HepG2 (cell line): ENCODE results near the gene LENG1. TPM values are rescaled to one million over a fixed set of nuclear protein-coding genes. Genes with fewer than 3 reads are reported as not detected.

Experiments used
- AHR ChIP-seq: IDR thresholded peaks from 2 replicates; pipeline ENCODE4 v1.6.1; 2018; ENCODE audit warnings: missing genetic modification reagents, missing compliant biosample characterization
- BATF2 ChIP-seq: sonication (generic); formaldehyde crosslinking; IDR thresholded peaks from 2 replicates; pipeline ENCODE4 v1.8.0; 2022; ENCODE audit warnings: mild to moderate bottlenecking, missing genetic modification reagents, moderate library complexity
- CEBPG ChIP-seq: IDR thresholded peaks from 2 replicates; pipeline ENCODE4 v1.6.1; 2016
- ELF3 ChIP-seq: IDR thresholded peaks from 2 replicates; pipeline ENCODE4 v1.6.1; 2016; ENCODE audit warnings: missing genetic modification reagents, missing compliant biosample characterization
- GABPB1 ChIP-seq: IDR thresholded peaks from 2 replicates; pipeline ENCODE4 v1.6.1; 2016; ENCODE audit warnings: mild to moderate bottlenecking, missing genetic modification reagents, moderate library complexity, missing compliant biosample characterization
- ISL2 ChIP-seq: sonication (generic); formaldehyde crosslinking; IDR thresholded peaks from 2 replicates; pipeline ENCODE4 v1.5.0; 2020; ENCODE audit warnings: missing genetic modification reagents
- JARID2 ChIP-seq: sonication (generic); formaldehyde crosslinking; IDR thresholded peaks from 2 replicates; pipeline ENCODE4 v1.8.1; 2023; ENCODE audit warnings: missing genetic modification reagents, inconsistent platforms; ENCODE audit not compliant: insufficient replicate concordance
- KDM5A ChIP-seq: fragments of 200-600 bp; sonication (generic); IDR thresholded peaks from 2 replicates; pipeline ENCODE4 v1.7.0; 2018; ENCODE audit warnings: antibody characterized with exemption, mild to moderate bottlenecking, low read length, borderline replicate concordance
- NBN ChIP-seq: fragments of 450-650 bp; conservative IDR thresholded peaks from 2 replicates; pipeline ENCODE4 v1.6.1; 2017
- PBX2 ChIP-seq: IDR thresholded peaks from 2 replicates; pipeline ENCODE4 v1.6.1; 2016; ENCODE audit warnings: control low read depth
- PHB2 ChIP-seq: fragments of 450-650 bp; IDR thresholded peaks from 2 replicates; pipeline ENCODE4 v1.6.1; 2018; ENCODE audit not compliant: partially characterized antibody
- SP5 ChIP-seq: IDR thresholded peaks from 2 replicates; pipeline ENCODE4 v1.6.1; 2016; ENCODE audit warnings: low read depth, borderline replicate concordance
- XBP1 ChIP-seq: sonication (generic); formaldehyde crosslinking; IDR thresholded peaks from 2 replicates; pipeline ENCODE4 v1.5.0; 2020; ENCODE audit warnings: missing genetic modification reagents
- ZKSCAN1 ChIP-seq: fragments of 150-350 bp; IDR thresholded peaks from 2 replicates; pipeline ENCODE4 v1.6.1; 2014; ENCODE audit warnings: low read length
- ZNF280D ChIP-seq: sonication (generic); formaldehyde crosslinking; IDR thresholded peaks from 2 replicates; pipeline ENCODE4 v1.5.1; 2020; ENCODE audit warnings: mild to moderate bottlenecking, missing genetic modification reagents
- ZNF335 ChIP-seq: sonication (generic); formaldehyde crosslinking; IDR thresholded peaks from 2 replicates; pipeline ENCODE4 v1.4.0; 2020; ENCODE audit warnings: missing genetic modification reagents
- ZNF367 ChIP-seq: sonication (generic); formaldehyde crosslinking; IDR thresholded peaks from 2 replicates; pipeline ENCODE4 v1.4.0; 2020; ENCODE audit warnings: missing genetic modification reagents, borderline replicate concordance
- ZNF382 ChIP-seq: sonication (generic); formaldehyde crosslinking; IDR thresholded peaks from 2 replicates; pipeline ENCODE4 v1.5.0; 2020; ENCODE audit warnings: missing genetic modification reagents, mild to moderate bottlenecking, borderline replicate concordance
- ZNF570 ChIP-seq: sonication (generic); formaldehyde crosslinking; IDR thresholded peaks from 2 replicates; pipeline ENCODE4 v1.4.0; 2020; ENCODE audit warnings: mild to moderate bottlenecking, missing genetic modification reagents, borderline replicate concordance
- ZNF691 ChIP-seq: sonication (generic); formaldehyde crosslinking; IDR thresholded peaks from 2 replicates; pipeline ENCODE4 v1.4.0; 2020; ENCODE audit warnings: missing genetic modification reagents, low read depth, mild to moderate bottlenecking, borderline replicate concordance
- polyA plus RNA-seq, 8 experiments: library from polyadenylated mRNA; depleted of rRNA in 3 of 8; stranded (reverse) in 7 of 8; unstranded in 1 of 8; fragments of >200 nt; fragmentation: Illumina TruSeq in 4 of 8; extraction: Trizol in 4 of 8; gene quantifications; 2 replicates each; pipeline versions ENCODE4 v1.2.1 to v1.2.3, GENCODE V29; 2011 to 2016; ENCODE audit warnings: low read depth in 4 of 8, missing spikeins in 1 of 8, mixed read lengths in 1 of 8; ENCODE audit not compliant: insufficient read depth in 1 of 8
- total RNA-seq, 5 experiments: library from RNA; depleted of rRNA; stranded (reverse); fragments of >200 nt; fragmentation: Illumina TruSeq; extraction: Trizol; gene quantifications; 2 replicates each; pipeline ENCODE4 v1.2.3, GENCODE V29; 2016; ENCODE audit warnings: low read depth in 1 of 5
- TF ChIP-seq, protein P1 (sequence below): IDR thresholded peaks from 2 replicates; pipeline ENCODE4 v1.6.1; 2016; ENCODE audit warnings: low read depth, borderline replicate concordance
- TF ChIP-seq, protein P2 (sequence below): sonication (generic); formaldehyde crosslinking; IDR thresholded peaks from 2 replicates; pipeline ENCODE4 v1.8.0; 2022; ENCODE audit warnings: missing genetic modification reagents, mild to moderate bottlenecking, moderate library complexity, borderline replicate concordance

The LENG1 gene
- total and polyA plus RNA-seq, 2 of the 13 experiments (the other 11 are each of a cell fraction or from before 2014, with no cell fraction given): 1.8 to 3.8 TPM

GRCh38 chr19:54207983-54208783, 48.7 kb upstream of the LENG1 start (continued):
- no peak for TF ChIP-seq PBX2 (CRISPR knock-in tag)
- TF ChIP-seq XBP1 (CRISPR knock-in tag): no peak
- TF ChIP-seq ELF3 (CRISPR knock-in tag): no peak
- TF ChIP-seq, protein P1, sequence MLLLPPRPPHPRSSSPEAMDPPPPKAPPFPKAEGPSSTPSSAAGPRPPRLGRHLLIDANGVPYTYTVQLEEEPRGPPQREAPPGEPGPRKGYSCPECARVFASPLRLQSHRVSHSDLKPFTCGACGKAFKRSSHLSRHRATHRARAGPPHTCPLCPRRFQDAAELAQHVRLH (CRISPR knock-in tag): peak; percentile 27; the same call in 1 of the 2 replicates
- peak; percentile 34; the same call in 1 of the 2 replicates for TF ChIP-seq GABPB1 (CRISPR knock-in tag)
- no peak for TF ChIP-seq AHR (CRISPR knock-in tag)
- TF ChIP-seq CEBPG (CRISPR knock-in tag): peak; percentile 88
- no peak for TF ChIP-seq ZNF691 (CRISPR knock-in tag)
- 0 out of 2 replicates have a peak, but pooled peaks have one; percentile 46 for TF ChIP-seq ZNF335 (CRISPR knock-in tag)
- TF ChIP-seq JARID2 (CRISPR knock-in tag): no peak
- TF ChIP-seq KDM5A: no peak
- no peak for TF ChIP-seq ZNF570
- no peak for TF ChIP-seq ISL2
- TF ChIP-seq, protein P2, sequence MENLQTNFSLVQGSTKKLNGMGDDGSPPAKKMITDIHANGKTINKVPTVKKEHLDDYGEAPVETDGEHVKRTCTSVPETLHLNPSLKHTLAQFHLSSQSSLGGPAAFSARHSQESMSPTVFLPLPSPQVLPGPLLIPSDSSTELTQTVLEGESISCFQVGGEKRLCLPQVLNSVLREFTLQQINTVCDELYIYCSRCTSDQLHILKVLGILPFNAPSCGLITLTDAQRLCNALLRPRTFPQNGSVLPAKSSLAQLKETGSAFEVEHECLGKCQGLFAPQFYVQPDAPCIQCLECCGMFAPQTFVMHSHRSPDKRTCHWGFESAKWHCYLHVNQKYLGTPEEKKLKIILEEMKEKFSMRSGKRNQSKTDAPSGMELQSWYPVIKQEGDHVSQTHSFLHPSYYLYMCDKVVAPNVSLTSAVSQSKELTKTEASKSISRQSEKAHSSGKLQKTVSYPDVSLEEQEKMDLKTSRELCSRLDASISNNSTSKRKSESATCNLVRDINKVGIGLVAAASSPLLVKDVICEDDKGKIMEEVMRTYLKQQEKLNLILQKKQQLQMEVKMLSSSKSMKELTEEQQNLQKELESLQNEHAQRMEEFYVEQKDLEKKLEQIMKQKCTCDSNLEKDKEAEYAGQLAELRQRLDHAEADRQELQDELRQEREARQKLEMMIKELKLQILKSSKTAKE: no peak
- no peak for TF ChIP-seq NBN
- no peak for TF ChIP-seq ZKSCAN1
- no peak for TF ChIP-seq SP5
- TF ChIP-seq ZNF367 (CRISPR knock-in tag): no peak
- TF ChIP-seq ZNF382 (CRISPR knock-in tag): no peak
- no peak for TF ChIP-seq BATF2 (CRISPR knock-in tag)
- no peak for TF ChIP-seq PHB2
- peak; percentile 55; the same call in 1 of the 2 replicates for TF ChIP-seq ZNF280D
